T-helper 22 cell (primary cell): Measurements from ENCODE around the gene LCN9.
"Not testable (repeated sequence)": the region's sequence is repeated elsewhere in the genome, so short reads cannot be mapped to it uniquely, and the experiment has no call there.

Experiments
- DNase-seq: peaks from one replicate; pipeline ENCODE4 v3.0.0-alpha.2; 2020; ENCODE audit warnings: low read depth

LCN9 gene

DNA sequence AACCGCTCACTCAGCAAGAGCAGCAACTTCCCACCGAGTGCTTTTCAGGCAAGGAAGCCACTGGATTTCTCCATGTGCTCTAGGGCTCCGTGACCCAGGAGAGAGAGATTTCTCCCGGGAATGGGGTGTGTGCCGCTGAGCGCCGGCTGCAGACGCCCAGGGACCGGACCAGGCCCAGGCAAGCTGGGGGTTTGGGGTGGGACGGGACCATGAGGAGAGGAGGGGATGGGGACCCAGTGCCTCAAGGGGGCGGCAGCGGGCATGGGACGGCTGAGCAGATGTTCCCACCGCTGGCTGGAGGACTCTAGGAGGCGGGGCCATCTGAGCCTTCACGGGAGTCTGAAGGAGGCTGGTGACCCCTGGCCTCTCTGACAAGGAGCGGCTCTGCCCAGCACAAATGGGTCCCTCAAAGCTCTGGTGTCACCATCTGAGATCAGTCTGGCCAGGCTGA, 8.5 kb downstream of the LCN9 start:
- DNase-seq = no peak

GRCh38 chr9:135672786-135673185, 9.7 kb downstream of the LCN9 start:
- DNase-seq = not testable (repeated sequence)

- DNase-seq = no peak
These were observed 10.8 kb downstream of the LCN9 start for GRCh38 chr9:135673941-135674340.

DNA sequence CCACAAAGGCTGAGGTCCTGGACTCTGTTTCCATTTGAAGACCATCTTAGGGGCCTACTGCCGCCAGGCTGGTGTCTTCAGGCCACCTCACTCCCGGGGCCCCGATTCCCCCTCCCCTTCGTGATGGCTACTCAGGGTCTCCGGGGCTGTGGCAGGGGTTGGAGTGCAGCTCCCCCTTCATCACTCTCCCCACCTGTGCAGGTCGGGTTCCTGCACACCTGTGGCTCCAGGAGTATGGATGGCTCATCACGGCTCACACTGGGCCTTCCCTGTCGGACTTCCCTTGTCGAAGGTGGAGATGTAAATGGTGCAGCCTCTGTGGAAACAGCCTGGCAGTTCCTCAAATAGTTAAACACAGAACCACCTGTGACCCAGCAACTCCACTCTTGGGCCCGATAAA, 11.9 kb downstream of the LCN9 start:
- DNase-seq = no peak

GRCh38 chr9:135676891-135677290, 13.8 kb downstream of the LCN9 start:
- no peak for DNase-seq

GRCh38 chr9:135677641-135678168, 14.6 kb downstream of the LCN9 start:
- DNase-seq = no peak

GRCh38 chr9:135678236-135679017, 15.3 kb downstream of the LCN9 start:
- no peak for DNase-seq

DNA sequence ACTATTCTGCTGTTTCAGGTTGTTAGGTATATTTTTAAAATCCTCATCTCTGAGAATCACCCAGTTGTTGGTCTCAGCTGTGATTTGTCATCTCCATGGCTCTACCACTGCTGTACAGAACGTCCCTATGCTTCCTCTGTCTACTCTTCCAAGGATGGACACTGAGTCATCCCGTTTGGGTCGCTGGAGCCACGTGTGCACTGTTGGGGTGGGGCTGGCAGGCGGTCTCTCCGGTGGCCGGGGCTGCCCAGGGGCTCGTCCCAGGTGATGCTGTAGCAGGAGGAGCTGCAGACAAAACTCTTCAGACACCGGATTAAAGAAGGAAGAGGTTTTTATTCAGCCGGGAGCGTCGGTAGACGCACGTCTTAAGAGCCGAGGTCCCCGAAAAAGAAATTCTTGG, 16.9 kb downstream of the LCN9 start:
- no peak for DNase-seq

DNA sequence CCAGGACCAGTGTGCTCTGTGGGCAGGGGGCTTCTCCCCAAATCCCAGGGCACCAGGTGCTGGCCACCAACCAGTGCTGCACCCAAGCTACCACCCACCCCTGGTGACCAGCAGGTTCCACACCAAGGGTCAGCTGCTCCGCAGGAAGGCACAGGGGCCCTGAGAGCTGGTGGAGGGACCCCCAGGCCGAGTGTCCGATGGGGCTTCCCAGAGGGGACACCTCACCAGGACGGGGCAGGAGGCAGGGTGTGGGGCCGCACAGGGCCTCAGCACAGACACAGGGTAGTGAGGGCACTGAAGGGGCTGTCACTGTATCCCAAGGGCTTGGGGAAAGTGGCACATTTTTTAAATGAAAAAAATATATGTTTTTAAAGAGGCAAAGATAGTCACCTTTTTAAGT, 18.1 kb downstream of the LCN9 start:
- no peak for DNase-seq

DNA sequence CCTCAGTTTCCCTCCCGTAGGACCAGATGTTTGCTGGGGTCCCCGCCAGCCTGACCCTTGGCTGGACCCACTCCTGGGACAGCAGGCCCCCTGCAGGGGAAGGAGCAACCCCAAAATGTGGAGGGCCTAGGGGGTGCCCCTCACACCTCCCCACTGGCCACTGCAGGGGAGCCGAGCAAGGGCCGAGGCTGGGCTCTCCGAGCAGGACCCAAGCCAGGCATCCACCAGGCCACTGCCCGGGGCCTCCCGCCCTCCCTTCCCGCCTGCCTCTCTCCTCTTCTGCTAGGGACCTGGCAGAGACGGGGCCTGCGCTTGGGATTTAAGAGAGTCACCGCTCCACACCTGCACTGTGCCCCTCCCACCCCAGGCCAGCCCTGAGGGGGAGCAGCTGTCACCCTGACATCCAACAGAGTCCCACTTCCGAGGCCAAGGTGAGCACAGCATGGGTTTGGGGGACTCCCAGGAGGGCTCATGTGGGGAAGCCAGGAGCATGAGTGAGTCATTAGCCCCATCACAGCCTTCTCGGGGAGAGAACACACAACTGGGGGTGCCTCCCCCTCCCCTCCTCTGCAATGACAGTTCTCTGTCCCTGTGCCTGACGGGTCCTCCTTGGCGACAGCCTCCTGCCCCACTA, 20.4 kb downstream of the LCN9 start:
- DNase-seq = no peak

- no peak for DNase-seq
These were observed 21.6 kb downstream of the LCN9 start for GRCh38 chr9:135684691-135685090.

GRCh38 chr9:135687216-135687615, 24.1 kb downstream of the LCN9 start:
- no peak for DNase-seq

DNA sequence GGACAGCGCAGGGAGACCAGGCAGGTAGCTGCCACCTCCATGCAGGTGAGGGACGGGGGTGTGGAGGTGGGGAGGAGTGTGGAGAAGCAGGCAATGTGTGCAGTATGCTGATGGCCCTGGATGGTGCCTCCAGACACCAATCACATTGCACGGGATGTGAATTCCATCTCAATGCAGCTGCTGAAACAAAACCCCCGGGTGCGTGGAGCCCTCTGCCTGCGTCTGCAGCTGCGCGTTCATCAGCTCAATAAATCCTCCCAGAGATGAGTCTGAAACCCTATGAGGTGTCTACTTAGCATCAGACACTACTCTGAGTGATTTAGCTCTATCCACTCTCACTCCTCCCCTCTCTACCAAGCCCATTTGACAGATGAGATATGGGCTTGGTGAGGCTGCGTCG, 25.9 kb downstream of the LCN9 start:
- no peak for DNase-seq

DNA sequence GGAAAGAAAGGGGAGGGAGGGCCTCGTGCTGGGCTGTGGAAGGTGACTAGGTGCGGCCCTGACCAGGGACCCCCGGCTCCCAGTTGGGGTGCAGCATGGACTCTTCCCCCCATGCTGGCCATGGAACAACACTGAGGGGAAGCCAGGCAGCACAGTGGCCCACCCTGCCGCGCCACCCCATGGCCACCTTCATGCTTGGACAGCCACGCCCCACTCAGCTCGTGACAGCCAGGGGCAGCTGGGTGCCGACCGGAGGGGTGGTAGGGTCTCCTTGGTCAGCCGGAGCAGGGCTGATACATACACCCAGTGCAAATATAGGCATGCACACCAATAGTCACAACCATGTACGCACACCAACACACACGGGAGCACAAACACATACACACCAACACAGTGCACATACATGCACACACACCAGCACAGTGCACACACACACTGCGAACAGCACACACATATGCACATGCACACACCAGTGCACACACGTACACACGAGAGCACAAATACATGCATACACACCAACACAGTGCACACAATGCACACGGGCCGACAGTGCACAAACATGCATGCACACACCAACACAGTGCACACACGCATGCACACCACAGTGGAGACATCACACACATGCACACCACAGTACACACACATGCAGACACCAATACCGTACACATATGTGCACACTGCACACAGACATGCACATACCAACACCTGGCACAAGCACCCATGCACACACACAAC, 27.9 kb downstream of the LCN9 start:
- no peak for DNase-seq

DNA sequence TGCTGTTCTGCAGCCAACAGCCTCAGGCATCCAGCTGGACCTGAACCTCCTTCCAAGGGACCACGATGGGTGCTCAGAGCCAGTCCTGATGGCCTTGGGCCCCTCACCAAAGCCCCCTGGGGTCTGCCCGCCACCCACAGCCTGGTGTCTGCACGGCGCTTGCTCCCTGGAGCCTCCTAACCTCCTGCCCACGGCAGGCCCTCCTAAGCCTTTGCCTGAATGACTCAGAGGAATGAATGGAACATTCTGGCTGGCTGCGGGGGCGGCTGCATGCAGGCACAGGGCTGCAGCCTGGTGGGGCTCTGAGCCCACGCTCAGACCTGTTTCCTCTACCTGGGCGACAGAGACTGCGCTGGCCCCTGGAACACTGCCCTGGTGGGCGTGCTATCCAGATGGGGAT, 29.3 kb downstream of the LCN9 start:
- DNase-seq = no peak

DNA sequence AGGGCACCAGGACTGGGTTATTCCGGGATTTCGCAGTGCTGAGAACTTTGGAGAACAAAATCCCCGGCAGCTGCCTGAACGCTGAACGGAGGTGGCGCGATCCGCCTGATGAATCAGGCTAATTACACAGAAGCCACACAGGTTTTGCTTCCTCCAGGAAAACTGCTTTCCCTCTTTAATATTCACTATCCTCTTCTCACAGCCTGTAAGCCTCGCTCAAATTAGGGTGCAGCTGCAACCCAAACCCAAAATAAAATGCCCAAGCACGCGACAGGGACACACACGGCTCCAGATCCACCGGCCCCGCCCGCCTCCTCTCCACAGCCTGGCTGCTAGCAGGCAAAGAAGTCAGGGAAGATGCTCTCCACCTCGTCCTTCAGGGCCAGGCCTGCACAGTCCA, 30.2 kb downstream of the LCN9 start:
- no peak for DNase-seq

- no peak for DNase-seq
These were observed 30.7 kb downstream of the LCN9 start for GRCh38 chr9:135693771-135694170.

- DNase-seq = no peak
These were observed 31.3 kb downstream of the LCN9 start for GRCh38 chr9:135694414-135694813.

- DNase-seq = no peak
These were observed 31.9 kb downstream of the LCN9 start for GRCh38 chr9:135695036-135695435.

DNA sequence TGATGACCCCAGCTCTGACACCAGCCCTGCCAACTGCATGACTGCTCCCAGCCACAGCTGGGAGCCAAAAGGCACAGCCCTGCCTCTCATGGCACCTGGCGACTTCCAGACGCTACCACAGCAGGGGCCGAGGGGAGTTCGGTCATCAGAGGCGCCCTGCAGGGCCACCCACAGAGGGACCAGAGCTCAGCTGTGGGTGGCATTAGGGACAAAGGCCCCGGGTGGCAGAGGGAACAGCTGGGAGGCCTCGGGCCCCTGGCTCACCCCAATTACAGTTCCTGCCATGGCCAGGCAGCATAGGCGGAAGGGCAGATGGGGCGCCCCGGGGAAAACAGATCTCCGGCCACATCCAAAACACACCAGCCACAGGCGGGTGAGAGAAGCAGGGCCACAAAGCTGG, 32.5 kb downstream of the LCN9 start:
- DNase-seq = no peak

- DNase-seq = no peak
These were observed 33.3 kb downstream of the LCN9 start for GRCh38 chr9:135696446-135696845.

DNA sequence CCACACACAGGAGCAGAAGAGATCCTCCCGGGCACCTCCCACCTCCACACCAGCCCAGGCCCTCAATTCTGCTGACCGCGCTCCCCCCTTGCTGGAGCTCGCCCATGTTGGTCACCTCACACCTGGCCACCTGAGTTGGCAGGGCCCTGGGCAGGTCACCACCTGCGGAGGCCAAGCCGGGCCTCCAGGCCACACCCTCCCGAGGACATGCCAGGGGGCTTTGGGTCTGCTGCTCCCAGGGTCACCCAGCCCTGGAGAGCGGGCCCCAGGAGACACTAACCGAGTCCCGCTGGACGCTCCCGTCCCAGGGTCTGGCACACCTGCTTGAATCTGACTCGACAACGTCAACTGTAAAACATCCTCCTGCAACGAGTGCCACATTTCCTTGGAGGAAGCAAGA, 34.1 kb downstream of the LCN9 start:
- no peak for DNase-seq

- no peak for DNase-seq
These were observed 35.1 kb downstream of the LCN9 start for GRCh38 chr9:135698236-135698635.
